ENCODE measurements around the gene ACE2.

- TF ChIP-seq CTCF (IDR thresholded peaks at IDR 0.05) (no peak), POLR2A (IDR thresholded peaks at IDR 0.05) (no peak)
Measured at GRCh38 chrX:15645266-15645665, 44.5 kb upstream of the ACE2 start.
